Tibial artery (tissue), 4 donors: Measurements from ENCODE around the gene NPC2.

ENCODE experiments used
- DNase-seq, 2 donors: peaks; one replicate each; pipeline ENCODE4 v3.0.0-alpha.2; 2019
- H3K27ac ChIP-seq, 2 donors: fragments of 200-600 bp; sonication (generic) in 1 of 2; 1 replicate in 1 of 2; 2 replicates in 1 of 2; pipeline ENCODE4 v1.5.1; 2018 to 2019; ENCODE audit warnings: mild to moderate bottlenecking in 1 of 2
- H3K27me3 ChIP-seq, 2 donors: fragments of 200-600 bp; sonication (generic) in 1 of 2; one replicate each; pipeline versions ENCODE4 v1.5.1 to v1.6.0; 2016 to 2019
- H3K36me3 ChIP-seq, 3 donors: fragments of 200-600 bp; sonication (generic) in 2 of 3; one replicate each; pipeline ENCODE4 v1.5.1; 2016 to 2019; ENCODE audit warnings: mild to moderate bottlenecking in 2 of 3
- H3K4me1 ChIP-seq, 4 donors: fragments of 200-600 bp; sonication (generic) in 2 of 4; 1 replicate in 3 of 4; 2 replicates in 1 of 4; pipeline ENCODE4 v1.5.1; 2016 to 2019
- H3K4me3 ChIP-seq, 2 donors: fragments of 200-600 bp; sonication (generic) in 1 of 2; 1 replicate in 1 of 2; 2 replicates in 1 of 2; pipeline ENCODE4 v1.5.1; 2018 to 2019; ENCODE audit warnings: mild to moderate bottlenecking in 2 of 2
- H3K9me3 ChIP-seq, 3 donors: fragments of 200-600 bp; sonication (generic) in 1 of 3; one replicate each; pipeline ENCODE4 v1.5.1; 2016 to 2019
- intact Hi-C: fragments of 100-400 bp; cut with DNase I; formaldehyde crosslinking; loops from one replicate; pipeline ENCODE4 v1.15.0; 2023; ENCODE audit warnings: low total_unique reads
- TF ChIP-seq, protein P1 (sequence below), 2 experiments: fragments of 200-600 bp in 1 of 2; fragments of 450-650 bp in 1 of 2; IDR thresholded peaks; one replicate each; pipeline ENCODE4 v1.5.1; 2017 to 2019; ENCODE audit warnings: antibody characterized with exemption in 2 of 2, mild to moderate bottlenecking in 1 of 2, moderate library complexity in 1 of 2

Gene NPC2

DNA sequence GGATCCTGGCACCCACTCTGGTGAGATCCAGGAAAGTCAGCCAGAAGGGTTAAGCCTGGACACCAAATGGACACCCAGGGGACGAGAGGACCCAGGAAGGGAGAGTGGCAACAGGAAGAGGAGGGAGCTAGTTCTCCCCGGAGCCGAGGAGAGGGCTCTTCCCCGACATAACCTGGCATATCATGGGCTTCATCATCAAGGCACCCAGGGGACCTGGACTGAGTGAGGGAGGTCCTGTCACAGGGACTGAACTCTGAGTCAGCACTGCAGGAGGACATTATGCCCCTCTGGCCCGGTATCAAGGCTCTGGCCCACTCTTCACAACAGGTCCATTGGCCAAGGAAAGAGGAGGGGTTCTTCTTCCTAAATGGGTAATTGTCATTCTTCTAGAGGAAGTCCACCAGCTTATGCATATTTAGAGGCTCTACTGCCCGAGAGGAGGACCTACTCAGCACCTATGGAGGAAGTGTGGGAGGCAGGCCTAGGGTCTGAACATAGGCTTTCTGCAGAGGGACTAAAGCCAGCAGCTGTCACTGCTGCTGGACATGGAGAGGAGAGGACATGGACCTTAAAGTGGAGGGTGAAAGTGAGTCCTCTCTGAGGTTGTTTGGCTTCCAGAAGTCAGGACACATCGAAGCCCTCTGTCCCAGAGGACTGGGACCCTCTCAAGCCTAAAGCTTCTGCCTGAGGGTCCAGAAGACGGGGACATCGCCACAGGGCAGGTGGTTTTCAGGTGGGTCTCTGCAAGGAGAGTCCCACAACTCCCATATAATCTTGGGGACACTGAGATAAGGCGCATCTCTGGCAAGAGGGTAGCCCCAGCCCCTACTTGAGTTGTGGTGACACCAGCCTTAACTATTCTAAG is 19.1 kb upstream of the NPC2 start:
- DNase-seq: peak; percentile 62 to 84
- intact Hi-C loops: no loop called here
- H3K27ac ChIP-seq: peak overlapping the region; percentile 62 to 73

DNA sequence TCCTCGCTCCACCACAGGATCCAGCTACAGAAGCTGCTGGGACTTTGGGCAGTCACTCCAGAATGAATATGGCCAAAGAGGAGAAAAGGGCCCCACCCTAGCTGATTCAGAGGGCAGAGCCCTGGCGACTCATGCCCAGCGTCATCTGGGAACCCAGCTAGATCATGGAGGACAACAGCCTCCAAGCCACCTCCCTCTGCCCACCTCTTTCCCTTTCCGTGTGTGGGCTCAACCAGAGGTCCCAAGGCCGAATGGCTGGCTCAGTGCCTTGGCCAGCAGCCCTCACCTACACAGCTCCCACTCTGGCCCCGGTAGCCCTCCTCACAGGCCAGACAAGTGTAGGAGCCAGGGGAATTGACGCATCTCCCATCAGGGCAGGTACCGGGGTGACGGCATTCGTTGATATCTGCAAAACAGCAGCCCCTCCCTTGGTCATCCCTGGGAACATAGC is 17.9 kb upstream of the NPC2 start:
- H3K4me1 ChIP-seq: peaks cover 4 to 42% (median 28%) of the 10 kb centered on the region in 4 donors
- peaks cover 24 to 59% (median 50%) of the 10 kb centered on the region in 3 donors for H3K36me3 ChIP-seq
- H3K27ac ChIP-seq: peak overlapping the region; percentile 62 to 73
- intact Hi-C loops: no loop called here
- H3K27me3 ChIP-seq: no peaks in the 10 kb centered on the region
- no peak overlapping the region for H3K4me3 ChIP-seq
- peak; percentile 56 to 83 for DNase-seq
- TF ChIP-seq, protein P1, sequence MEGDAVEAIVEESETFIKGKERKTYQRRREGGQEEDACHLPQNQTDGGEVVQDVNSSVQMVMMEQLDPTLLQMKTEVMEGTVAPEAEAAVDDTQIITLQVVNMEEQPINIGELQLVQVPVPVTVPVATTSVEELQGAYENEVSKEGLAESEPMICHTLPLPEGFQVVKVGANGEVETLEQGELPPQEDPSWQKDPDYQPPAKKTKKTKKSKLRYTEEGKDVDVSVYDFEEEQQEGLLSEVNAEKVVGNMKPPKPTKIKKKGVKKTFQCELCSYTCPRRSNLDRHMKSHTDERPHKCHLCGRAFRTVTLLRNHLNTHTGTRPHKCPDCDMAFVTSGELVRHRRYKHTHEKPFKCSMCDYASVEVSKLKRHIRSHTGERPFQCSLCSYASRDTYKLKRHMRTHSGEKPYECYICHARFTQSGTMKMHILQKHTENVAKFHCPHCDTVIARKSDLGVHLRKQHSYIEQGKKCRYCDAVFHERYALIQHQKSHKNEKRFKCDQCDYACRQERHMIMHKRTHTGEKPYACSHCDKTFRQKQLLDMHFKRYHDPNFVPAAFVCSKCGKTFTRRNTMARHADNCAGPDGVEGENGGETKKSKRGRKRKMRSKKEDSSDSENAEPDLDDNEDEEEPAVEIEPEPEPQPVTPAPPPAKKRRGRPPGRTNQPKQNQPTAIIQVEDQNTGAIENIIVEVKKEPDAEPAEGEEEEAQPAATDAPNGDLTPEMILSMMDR (IDR thresholded peaks at IDR 0.05): no peak
- H3K9me3 ChIP-seq: no peaks in the 10 kb centered on the region

More for the DNA sequence above, 19.1 kb upstream of the NPC2 start:
- Histone ChIP-seq H3K36me3 (peaks cover 23 to 57% (median 48%) of the 10 kb centered on the region in 3 donors), H3K4me3 (no peak overlapping the region), H3K27me3 (no peaks in the 10 kb centered on the region), H3K4me1 (peaks cover 4 to 42% (median 28%) of the 10 kb centered on the region in 4 donors), H3K9me3 (no peaks in the 10 kb centered on the region)
- TF ChIP-seq, protein P1 (IDR thresholded peaks at IDR 0.05): no peak

DNA sequence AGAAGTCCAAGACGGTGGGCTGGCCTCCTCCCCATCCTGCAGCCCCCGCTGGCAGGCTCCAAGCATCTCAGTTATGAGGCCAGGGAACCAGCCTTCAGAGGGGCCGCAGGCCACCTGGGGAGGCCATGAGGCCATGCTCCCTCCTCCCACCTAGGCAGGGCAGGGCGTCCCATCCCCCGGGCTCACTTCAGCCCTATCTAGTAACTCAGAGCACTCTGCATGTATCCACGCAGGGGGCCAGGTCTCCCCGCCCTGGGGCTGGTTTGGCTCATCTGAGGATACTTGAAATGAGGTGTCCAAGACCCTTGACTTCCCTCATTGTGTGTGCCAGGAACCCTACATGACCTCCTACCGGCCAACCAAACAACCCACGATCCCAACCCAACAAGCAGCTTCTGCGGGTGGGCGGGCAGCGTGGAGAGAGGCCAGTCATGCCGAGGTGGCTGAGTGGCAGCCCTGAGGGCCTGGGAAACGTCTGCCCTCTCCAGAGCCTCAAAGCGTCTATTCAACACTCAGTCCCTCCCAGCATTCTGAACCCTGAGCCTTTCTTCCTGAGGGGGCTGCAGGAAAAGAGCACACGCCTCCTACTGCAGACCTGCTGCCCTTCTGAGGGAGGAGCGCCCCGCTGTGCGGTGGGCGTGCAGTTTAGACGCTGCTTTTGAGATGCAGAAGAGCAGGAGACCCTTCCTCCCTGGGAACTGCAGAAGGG is 17.3 kb upstream of the NPC2 start:
- intact Hi-C loops: no loop called here
- Histone ChIP-seq H3K9me3 (no peaks in the 10 kb centered on the region), H3K27me3 (no peaks in the 10 kb centered on the region), H3K4me3 (no peak overlapping the region), H3K4me1 (peaks cover 4 to 42% (median 28%) of the 10 kb centered on the region in 4 donors), H3K27ac (peak overlapping the region; percentile 62 to 73), H3K36me3 (peaks cover 21 to 59% (median 50%) of the 10 kb centered on the region in 3 donors)
- TF ChIP-seq, protein P1 (IDR thresholded peaks at IDR 0.05): no peak
- DNase-seq: peak; percentile 17 to 65

DNA sequence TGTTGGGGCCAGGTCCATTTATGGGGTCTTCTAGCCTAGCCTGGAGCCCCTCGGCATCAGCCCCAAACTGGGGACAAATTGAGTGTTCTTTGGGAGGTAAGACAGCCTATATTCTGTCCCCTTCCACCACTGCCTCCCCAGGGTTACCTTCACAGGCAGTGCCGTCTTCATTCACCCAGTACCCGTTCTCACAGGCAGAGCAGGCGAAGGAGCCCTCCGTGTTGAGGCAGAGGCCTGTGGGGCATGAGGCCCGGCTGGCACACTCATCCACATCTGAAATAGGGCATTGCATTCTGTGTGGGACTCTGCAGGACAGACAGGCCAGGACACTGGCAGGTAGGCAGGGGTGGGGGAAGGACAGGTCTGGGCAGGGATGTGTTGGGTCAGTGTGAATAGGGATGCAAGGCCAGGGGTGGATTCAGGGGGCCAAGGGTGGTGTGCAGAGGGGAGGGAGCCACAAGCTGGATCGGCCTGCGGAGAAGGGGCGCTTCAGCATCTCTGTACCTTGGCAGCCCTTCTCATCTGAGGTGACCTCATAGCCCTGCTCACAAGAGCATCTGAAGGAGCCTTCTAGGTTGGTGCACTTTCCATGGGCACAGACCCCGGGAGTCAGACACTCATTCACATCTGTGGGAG is 16.6 kb upstream of the NPC2 start:
- H3K36me3 ChIP-seq: peaks cover 21 to 64% (median 54%) of the 10 kb centered on the region in 3 donors
- TF ChIP-seq, protein P1 (IDR thresholded peaks at IDR 0.05): no peak
- intact Hi-C loops: loop anchor here (10.0 kb wide), 1 partner anchor 285 kb away; no protein-coding TSS in a partner anchor

DNA sequence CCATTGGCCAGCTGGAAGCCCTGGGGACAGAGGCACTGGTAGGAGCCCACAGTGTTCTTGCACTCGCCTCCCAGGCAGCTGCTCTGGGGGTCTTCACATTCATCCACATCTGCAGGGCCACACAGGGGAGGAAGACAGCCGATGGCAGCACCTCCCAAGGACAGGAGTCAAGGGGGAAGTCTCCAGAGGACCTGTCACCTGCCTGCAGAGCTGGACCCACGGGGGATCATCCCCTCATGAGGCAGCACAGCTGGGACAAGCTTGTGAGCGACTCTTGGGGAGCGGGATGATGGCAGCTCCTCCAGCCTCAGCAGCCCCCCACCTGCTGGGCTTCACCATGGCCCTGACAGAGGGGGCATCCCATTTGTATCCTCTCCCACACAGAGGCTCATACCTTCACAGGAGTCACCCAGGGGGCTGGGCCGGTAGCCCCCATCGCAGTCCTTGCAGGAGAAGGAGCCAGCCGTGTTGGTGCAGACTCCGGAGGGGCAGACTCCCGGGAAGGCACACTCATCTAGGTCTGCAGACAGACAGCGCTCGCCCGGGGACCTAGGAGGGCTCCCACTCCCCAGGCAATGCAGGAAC is 15.8 kb upstream of the NPC2 start:
- Histone ChIP-seq H3K36me3 (peaks cover 25 to 69% (median 61%) of the 10 kb centered on the region in 3 donors), H3K27ac (peak overlapping the region; percentile 62 to 73), H3K4me1 (peaks cover 4 to 36% (median 26%) of the 10 kb centered on the region in 4 donors), H3K4me3 (no peak overlapping the region), H3K9me3 (no peaks in the 10 kb centered on the region), H3K27me3 (no peaks in the 10 kb centered on the region)
- peak; percentile 13 to 60 for DNase-seq
- TF ChIP-seq, protein P1 (IDR thresholded peaks at IDR 0.05): no peak
- intact Hi-C loops: loop anchor here (10.0 kb wide), 1 partner anchor 286 kb away; no protein-coding TSS in a partner anchor

More for the DNA sequence above, 16.6 kb upstream of the NPC2 start:
- no peaks in the 10 kb centered on the region for H3K9me3 ChIP-seq
- H3K27me3 ChIP-seq: no peaks in the 10 kb centered on the region
- DNase-seq: peak; percentile 10 to 53
- H3K4me1 ChIP-seq: peaks cover 4 to 42% (median 28%) of the 10 kb centered on the region in 4 donors
- no peak overlapping the region for H3K4me3 ChIP-seq
- peak overlapping the region; percentile 62 to 73 for H3K27ac ChIP-seq
